T-helper 22 cell (primary cell): ENCODE results near the gene ARHGAP24.
"Not testable (repeated sequence)": the region's sequence is repeated elsewhere in the genome, so short reads cannot be mapped to it uniquely, and the experiment has no call there.

Source experiments
- DNase-seq: peaks from one replicate; pipeline ENCODE4 v3.0.0-alpha.2; 2020; ENCODE audit warnings: low read depth

Gene ARHGAP24

DNA sequence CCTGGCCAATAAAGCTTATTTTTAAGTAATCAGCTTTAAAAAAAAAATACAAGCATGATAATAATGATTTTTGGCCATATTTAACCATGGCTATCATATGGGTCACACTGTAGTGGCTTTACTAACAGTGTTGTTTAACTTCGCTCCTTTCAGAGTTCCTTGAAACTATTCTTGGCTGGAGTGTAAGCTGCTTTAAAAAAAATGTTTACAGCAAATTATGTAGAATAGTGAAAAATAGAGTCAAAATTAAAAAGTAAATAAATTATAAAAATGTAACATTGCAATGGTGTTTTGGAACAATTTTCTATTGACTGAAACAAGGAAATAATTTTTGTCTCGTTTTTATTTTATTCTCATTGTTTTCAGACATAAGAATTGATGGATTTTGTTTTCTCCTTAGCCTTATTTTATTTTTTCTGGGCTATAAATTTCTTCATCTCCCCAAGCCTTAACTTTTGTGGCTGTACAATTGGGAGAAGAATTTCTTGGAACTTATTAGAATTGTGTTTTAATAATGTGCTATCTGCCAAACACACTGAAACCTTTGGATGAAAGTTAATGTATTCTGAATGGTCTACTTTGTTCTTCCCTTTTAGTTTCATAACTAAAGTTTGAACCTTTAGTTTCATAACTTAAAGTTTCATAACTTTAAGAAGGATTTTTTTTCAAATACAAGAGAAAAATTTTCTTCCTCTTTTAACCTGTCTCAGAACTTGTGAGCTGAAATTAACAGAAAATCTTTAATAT is 182.0 kb downstream of the ARHGAP24 start:
- DNase-seq, result no peak

DNA sequence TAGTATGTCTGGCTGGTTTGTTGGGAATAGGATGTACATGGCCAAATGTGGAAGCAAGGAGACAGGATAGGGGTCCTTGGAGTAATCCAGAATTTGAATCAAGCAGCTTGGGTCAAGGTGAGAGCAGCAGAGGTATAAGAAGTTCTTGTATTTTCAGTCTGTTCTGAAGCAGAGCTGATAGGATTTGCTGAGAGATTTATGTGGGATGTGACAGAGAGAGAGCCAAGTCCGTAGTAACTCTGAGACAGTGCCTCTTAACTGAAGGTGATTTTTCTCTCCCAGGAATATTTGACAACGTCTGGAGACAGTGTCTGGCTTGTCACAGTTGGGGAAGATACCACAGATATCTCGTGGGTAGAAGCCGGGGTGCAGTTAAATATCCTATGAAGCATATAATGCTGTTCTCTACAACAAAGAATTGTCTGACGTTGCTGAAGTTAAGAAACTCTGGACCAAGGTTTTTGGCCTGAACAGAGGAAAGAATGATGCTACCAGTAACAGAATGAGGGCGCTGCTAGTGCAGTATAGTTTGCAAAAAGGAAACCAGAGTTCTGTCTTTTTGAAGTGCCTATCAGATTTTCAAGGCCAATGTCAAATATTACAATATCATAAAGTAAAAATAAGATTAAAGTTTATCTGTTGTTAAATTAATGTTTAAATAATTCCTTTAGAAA is 184.0 kb downstream of the ARHGAP24 start:
- DNase-seq, result no peak

DNA sequence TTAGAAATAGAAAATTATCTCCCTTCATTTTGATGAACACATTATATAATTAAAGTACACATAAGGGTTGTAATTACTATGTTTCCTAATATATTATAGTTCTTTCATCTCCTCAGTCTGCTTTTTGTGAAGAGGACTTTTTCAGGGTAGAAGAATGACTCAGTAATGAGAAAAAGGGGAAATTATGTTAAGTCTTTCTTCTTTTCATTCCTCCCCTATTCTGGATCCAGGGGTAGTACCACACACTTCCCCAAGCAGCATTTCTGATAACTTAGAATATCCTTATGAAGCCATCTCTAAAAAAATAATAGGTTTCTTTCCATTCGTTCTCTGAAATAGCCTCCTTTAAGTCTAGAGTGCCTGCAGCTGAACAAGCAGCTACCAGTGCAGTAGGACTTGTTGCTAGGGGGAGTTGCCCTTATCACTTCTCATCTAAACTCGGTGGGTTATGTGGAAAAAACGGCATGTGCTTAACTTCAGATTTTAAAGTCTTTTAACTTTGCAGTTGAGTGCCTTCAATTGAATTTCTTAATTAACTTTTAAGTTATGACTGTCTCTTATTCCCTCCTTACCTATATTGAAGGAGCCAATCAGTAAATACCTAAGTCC is 184.8 kb downstream of the ARHGAP24 start:
- DNase-seq, result no peak

DNA sequence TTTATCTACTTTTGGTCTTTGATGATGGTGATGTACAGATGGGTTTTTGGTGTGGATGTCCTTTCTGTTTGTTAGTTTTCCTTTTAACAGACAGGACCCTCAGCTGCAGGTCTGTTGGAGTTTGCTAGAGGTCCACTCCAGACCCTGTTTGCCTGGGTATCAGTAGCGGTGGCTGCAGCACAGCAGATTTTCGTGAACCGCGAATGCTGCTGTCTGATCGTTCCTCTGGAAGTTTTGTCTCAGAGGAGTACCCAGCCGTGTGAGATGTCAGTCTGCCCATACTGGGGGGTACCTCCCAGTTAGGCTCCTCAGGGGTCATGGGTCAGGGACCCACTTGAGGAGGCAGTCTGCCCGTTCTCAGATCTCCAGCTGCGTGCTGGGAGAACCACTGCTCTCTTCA is 191.7 kb downstream of the ARHGAP24 start:
- DNase-seq, result not testable (repeated sequence)

DNA sequence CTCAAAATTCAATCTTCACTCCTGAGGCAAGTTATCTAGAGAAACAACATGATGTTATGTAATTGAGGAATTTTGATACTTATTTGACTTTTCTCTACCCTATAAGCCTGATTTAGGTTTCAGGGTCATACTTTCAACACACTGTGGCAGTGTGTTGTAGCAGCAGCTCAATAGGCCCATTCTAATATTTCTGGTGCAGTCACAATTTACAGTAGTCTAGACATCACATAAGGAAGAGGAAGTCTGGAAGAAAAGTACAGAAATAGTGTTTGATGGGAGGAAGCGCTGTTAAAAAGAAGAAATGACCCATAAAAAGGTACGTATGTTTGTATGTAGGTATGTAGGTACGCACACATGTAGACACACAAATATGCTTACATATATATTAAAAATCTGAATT is 194.3 kb downstream of the ARHGAP24 start:
- DNase-seq, result no peak

DNA sequence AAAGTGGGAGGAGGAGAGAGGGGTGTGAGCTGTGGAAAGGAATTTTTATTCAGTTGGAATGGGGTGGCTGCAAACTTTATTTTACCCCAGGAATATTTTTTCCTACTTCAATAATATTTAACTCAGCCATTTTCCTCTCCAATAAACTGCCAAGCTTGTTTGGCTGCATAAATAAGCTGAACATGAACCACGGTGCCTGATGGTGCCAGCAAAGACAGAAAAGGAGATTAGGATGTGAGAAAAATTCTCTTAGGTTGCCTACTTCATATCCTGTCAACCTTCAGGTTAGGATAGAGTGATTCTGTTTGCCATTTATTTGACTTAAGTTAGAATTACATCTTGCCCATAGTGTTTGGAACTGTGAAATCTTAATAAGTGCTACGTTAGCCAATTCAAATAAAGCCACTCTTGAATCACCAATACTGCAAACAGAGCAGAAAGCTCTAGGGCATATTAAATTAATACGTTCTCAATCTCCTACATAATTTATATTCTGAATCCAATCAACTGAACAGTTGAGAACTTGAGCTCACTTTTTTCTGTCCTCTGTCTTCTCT is 195.1 kb downstream of the ARHGAP24 start:
- DNase-seq, result no peak

DNA sequence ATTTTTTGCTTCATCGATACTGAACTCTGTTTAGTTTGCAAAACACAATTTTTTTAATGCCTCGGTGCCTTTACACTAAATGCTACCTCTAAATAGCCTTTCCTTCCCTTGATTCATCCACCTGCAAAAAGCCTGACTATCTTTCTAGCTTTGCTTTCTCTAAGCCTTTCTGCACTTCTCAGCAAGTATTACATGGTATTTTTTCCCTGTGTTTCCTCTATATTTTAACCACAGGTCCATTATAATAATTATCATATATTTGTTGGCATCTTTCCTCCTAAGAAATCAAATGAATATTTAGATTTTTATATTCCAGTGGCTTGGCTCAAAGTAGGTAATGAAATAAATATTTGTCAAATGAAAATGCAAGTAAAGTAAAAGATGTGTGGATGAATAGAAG is 196.2 kb downstream of the ARHGAP24 start:
- DNase-seq, result no peak

DNA sequence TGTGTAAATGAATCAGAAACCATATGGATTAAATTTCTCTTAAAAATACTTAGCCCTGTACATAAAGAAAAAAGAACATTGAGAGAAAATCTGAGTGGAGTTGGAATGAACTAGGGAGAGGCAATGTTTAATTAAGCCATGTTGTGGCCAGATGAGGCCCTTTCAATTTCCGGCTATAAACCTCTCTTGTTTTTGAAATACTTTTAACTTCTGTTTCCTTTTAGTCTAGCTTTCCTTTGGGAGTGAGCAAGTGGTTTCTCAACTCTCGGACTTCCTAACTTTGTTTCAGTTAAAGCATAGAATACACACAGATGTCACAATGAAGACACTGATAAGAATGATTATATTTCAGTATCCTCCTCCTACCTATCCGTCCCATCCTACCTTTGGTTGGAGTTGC is 197.2 kb downstream of the ARHGAP24 start:
- no peak for DNase-seq

DNA sequence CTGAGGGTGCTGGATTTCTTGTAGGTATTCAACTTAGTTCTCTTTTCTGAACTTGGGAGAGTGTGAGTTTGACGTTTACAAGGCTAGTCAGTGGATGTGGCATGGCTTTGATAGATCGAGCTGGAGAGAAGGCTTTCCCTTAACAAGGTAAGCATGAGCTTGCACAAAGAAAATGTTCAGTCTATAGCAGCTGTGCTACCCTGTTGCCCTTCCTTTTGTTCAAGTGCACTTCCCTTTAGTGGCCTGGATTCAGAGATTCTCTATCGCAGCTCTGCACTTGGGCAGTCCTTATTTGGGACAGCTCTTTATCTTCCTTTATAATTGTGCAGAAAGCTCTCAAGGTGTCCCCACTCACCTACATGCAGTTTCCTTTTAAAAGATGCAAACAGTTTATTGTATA is 198.0 kb downstream of the ARHGAP24 start:
- DNase-seq, result no peak

DNA sequence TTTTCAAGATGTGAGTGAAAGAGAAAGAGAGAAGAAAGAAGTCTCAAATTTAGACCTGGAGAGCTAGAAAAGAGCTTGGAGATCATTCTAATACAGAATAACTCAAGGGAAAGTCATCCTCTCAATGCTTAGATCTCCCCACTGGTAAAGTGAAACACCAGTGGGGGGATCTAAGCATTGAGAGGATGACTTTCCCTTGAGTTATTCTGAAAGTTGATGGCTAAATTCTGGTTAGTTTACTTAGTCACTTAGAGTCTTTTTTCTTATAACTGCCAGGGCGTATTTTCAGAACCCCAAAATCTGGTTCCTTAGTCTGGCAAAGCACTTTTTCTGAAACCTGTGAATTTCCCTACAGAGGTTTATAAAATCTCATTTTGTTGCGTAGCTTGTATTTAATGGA is 198.6 kb downstream of the ARHGAP24 start:
- no peak for DNase-seq

DNA sequence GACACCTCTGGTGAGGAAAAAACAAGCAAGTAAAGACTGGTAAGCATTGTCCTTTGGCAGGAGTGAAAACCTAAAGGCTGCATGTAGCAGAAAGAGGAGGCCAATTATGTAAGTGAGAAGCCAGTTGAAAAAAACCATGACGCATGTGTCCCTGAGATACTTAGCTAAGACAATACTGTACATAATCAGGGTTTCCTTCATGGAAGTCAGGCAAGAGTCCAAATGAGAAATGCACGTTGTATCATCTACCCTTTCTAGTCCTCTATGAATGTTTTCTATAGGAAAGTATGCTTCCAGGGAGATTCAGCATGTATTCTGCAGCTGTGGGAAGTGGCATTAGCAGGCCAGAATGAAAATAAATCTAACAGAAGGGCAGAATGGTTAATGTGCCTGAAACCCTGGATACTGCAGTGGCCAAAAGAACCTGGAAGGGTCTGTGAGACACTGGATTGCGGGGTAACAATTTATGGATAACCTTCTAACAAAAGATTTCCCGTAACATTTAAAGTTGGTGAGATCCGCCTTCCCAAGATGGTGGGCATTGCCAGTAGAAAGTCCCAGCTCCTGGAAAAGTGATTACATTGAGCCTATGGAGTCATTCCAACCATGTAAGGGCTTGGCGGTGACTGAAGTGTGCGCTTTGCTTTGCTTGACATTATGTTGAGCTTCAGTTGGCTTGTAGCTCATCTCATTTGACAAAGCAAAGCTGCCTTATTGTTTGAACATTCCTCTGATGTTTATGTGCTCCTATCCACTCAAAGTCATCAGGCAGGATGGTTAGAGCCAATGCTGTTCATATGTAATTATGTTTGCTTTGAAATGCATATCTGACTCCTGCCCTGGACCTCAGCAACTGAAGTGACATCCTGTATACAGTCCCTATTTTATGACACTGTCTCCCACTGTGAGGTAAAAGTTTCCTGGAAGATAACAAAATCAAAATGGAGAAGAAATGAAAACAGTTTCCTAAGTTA is 200.4 kb downstream of the ARHGAP24 start:
- no peak for DNase-seq

DNA sequence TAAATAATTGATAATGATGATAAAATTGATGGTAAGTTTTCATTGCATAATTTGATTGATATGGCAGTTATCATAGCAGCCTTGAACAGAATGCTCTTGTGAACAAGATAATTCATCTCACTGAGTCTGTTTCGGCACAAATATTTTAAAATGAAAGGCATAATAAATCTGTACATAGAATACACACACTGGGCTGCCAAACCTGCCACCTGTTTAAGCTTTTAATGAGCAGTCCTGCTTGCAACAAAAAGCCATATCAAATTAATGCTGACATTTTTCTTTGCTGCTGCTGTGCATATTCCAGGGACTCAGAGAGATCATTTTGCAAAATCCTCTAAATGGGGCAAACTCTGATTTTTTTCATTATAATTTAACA is 201.1 kb downstream of the ARHGAP24 start:
- no peak for DNase-seq

DNA sequence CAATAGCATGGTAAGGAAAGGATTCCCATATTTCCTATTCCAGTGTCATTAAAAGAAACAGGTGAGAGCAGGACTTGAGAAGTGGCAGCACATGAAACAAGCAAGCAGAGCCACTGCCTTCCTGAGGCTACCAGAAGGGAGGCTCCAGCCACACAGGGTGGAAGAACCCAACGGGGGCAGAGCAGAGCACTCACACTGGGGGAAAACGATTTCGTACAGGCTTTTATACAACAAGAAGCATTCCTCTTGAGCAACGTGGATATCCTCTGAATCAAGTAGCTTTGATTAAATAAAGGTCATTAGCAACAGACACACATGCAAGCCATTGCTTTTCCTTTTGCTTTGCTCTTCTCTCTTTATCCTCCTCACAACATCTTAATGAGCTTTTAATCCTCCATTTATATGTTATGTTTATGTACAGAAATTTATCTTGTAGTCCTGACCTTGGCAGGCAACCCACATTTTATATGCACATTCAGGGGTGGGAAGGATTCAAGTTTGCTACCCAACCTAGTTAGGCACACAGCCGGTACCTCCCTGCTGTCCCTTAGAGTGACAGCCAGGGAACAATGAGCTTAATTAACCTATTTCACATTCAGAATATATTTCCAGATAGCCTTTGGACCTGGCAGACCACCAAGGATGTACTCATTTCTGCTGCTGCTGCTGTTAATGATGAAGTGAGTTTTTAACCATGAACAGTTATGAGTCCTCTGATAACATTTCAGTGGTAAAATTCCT is 202.1 kb downstream of the ARHGAP24 start:
- DNase-seq, result no peak

DNA sequence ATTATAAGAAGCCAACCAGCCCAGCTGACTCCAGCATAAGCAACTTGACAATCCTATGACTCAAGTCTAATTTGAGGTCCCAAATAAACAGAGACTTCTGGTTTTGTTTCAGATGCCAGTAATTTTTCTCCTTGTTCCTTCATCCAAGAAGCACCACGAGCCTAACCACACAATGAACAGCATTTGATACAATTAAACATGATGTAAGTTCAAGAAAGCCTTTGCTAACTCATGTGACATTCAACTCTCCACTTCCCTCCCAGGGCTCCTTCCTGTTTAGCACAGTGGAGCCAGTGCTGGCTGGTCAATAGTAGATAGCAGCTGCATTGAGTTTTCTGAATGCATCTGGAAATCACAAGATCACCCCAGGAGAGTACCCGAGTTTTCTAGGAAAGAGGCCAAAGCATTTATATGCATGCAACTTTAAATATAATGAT is 206.3 kb downstream of the ARHGAP24 start:
- no peak for DNase-seq

DNA sequence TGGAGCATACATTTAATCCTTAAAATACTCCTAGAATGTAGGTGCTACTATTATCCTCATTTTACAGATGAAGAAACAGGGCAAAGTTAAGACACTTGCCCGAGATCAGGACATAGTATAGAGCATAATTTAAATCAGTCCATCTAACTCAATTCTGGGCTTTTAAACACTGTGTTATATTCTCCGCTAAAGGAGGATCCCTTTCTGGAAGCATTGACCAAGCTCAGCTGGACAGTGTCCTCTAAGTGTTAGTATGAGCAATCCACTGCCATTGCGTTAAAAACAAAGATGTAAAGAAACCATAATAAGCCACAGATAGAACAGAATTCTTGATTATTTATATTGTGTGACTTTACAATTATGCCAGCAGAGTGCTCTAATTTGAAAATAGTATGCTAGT is 207.0 kb downstream of the ARHGAP24 start:
- DNase-seq, result no peak

DNA sequence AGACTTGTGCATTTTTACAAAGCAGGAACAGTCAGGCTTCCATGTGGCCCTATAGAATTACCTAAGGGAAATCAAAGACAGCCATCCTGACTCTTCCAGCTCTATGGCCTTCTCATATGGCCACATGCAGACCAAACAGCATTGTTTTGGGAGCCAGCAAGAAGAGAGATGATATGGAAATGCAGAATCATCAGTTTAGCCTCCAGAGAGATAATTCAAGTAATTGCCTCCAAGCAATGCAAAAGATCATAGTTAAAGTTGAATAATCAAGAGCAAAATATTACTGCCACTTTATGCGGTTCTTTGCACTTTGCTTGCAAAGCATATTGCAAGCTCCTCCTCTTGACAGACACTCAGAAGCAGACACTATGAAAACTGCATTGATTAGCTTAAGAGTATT is 207.4 kb downstream of the ARHGAP24 start:
- DNase-seq, result no peak

DNA sequence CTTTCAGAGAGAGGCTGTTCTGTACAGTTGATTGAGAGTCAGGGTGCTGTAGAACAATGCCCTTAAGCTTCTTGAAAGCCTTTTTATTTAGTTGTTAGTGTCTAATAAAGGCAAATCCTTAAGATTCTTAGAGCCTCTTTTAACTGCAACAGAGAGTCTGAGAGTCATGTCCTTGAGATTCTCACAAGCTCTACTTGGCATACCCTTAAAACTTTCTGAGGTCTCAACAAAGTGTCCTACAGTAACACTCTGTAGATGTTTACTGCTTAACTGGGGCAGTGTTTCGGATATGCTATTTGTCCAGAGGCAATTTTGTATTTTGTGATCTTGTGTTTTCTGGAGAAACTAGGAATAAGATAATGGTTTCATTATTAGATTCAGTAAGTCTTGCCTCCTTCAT is 209.7 kb downstream of the ARHGAP24 start:
- no peak for DNase-seq

DNA sequence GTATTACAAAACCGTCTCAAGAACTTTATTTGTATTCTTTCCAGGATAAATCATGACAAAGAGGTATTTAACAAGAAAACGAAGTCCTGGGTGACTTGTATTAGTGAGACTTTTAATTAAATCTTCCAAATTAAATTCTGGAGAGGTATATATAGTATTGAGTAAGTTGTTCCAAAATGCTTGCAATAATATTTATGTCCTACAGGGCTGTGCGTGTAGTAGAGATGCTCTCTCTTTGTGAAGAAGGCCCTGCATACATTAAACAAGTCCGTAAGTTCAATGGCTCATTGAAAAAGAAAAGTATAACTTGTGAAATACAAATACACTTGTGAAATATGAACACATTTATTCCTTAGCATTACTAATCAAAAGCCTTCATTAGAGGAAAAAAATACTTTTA is 211.4 kb downstream of the ARHGAP24 start:
- no peak for DNase-seq

DNA sequence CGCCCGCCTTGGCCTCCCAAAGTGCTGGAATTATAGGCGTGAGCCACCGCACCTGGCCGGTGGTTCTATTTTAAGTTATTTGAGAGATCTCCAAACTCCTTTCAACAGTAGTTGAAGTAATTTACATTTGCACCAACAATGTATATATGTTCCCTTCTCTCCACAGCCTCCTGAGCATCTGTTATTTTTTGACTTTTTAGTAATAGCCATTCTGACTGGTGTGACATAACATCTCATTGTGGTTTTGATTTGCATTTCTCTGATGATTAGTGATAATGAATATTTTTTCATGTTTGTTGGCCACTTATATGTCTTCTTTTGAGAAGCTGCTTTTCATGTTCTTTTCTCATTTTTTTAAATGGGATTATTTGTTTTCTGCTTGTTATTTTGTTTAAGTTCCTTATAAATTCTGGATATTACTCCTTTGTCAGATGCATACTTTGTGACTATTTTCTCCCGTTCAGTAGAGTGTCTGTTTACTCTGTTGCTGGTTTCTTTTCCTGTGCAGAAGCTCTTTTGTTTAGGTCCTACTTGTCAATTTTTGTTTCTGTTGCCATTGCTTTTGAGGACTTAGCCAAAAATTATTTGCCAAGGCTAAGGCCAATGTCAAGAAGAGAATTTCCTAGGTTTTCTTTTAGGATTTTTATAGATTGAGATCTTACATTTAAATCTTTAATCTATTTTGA is 213.2 kb downstream of the ARHGAP24 start:
- DNase-seq, result no peak

DNA sequence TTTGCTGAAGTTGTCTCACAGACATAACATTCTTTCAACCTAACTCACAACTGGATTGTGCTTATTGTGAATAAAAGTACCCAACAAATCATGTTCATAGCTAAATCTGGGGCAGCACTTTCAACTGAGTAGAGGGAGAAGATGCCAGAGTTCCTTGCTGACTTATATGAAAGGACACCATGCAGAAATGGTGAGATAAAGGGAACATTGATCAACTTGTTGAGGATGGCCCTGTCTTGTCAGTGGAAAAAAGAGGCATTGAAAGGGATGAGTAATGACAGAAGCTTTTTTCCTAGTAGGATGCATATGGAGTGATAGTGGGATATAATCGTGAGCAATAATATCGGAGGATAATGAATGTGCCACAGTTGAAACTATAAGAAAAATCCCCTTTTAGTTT is 221.7 kb downstream of the ARHGAP24 start:
- DNase-seq, result no peak

DNA sequence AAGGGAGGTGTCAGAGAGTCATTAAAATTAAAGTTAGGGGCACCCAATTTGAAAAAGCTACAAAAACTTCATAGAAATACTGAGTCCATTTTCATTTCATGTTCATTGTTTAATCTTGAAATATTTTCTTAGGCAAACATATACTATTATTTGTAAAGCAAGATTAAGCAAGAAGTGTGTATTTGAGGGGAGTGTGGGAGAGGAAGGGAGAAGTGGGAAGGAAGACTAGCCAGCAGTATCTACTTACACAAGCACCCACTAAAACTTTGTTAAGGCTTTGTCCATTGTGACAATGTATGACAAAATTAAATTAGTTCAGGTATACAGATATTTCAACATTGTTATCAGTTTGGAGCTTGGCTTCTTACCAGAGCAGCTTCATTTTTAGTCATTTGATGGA is 222.9 kb downstream of the ARHGAP24 start:
- no peak for DNase-seq
